ENCODE measurements around the gene POLR1F.

Gene POLR1F

GRCh38 chr7:19681596-19681995 is 27.2 kb downstream of the POLR1F start:
- no peak for DNase-seq (ENCODE audit: low read depth)
- H3K4me3 ChIP-seq (ENCODE audit: low read length): no peak overlapping the region
- no peak for TF ChIP-seq CTCF (conservative IDR thresholded peaks at IDR 0.05; ENCODE audit: low read length)

GRCh38 chr7:19677180-19677579 is 31.7 kb downstream of the POLR1F start:
- DNase-seq (ENCODE audit: low read depth): peak; percentile 27

GRCh38 chr7:19675816-19676215 is 33.0 kb downstream of the POLR1F start:
- no peak for TF ChIP-seq CTCF (conservative IDR thresholded peaks at IDR 0.05; ENCODE audit: low read length)
- DNase-seq (ENCODE audit: low read depth): no peak
- no peak overlapping the region for H3K4me3 ChIP-seq (ENCODE audit: low read length)

More at GRCh38 chr7:19677180-19677579, 31.7 kb downstream of the POLR1F start:
- no peak for TF ChIP-seq CTCF (conservative IDR thresholded peaks at IDR 0.05; ENCODE audit: low read length)
- no peak overlapping the region for H3K4me3 ChIP-seq (ENCODE audit: low read length)

GRCh38 chr7:19674266-19674960 is 34.4 kb downstream of the POLR1F start:
- peak; percentile 23 for DNase-seq (ENCODE audit: low read depth)
- TF ChIP-seq CTCF (conservative IDR thresholded peaks at IDR 0.05; ENCODE audit: low read length): no peak
- H3K4me3 ChIP-seq (ENCODE audit: low read length): no peak overlapping the region

GRCh38 chr7:19670806-19671205 is 38.0 kb downstream of the POLR1F start:
- no peak for DNase-seq (ENCODE audit: low read depth)
- no peak overlapping the region for H3K4me3 ChIP-seq (ENCODE audit: low read length)
- no peak for TF ChIP-seq CTCF (conservative IDR thresholded peaks at IDR 0.05; ENCODE audit: low read length)

- no peak overlapping the region for H3K4me3 ChIP-seq (ENCODE audit: low read length)
- TF ChIP-seq CTCF (conservative IDR thresholded peaks at IDR 0.05; ENCODE audit: low read length): peak; percentile 71
- DNase-seq (ENCODE audit: low read depth): peak; percentile 39
Observed at GRCh38 chr7:19665399-19666008, 43.3 kb downstream of the POLR1F start.
